H1 (cell line): ENCODE results near the gene SLC38A1. TPM values are rescaled to one million over a fixed set of nuclear protein-coding genes. Genes with fewer than 3 reads are reported as not detected.

Experiments
- CTCF ChIA-PET: fragments of 300-600 bp; sonication (Branson Sonifier 250); formaldehyde crosslinking; loops from one replicate; lab custom pipeline; 2021; ENCODE audit not compliant: partially characterized antibody; lab: Charles Lee
- POLR2A ChIA-PET: fragments of 300-600 bp; sonication (Branson Sonifier 250); formaldehyde crosslinking; loops from one replicate; lab custom pipeline; 2021; ENCODE audit warnings: inconsistent platforms; ENCODE audit not compliant: partially characterized antibody; lab: Charles Lee
- DNase-seq, 2 experiments: peaks; one replicate each; pipeline versions ENCODE4 v3.0.0 to v3.0.0-alpha.2; 2010 to 2022; ENCODE audit warnings: low spot score in 2 of 2, low read depth in 1 of 2, mixed read lengths in 1 of 2
- FAIRE-seq: peaks from 2 replicates; lab custom pipeline; 2011; peaks lifted over from hg19 to GRCh38; lab: Jason Lieb, UNC
- H2AFZ ChIP-seq: 2 replicates; pipeline ENCODE4 v1.8.1; 2012; ENCODE audit warnings: low read length, inconsistent platforms
- H2AK5ac ChIP-seq: 2 replicates; pipeline ENCODE4 v1.6.1; 2013; ENCODE audit warnings: low read depth, low read length
- H2BK120ac ChIP-seq: replicated peaks from 2 replicates; pipeline ENCODE3; 2013; ENCODE audit warnings: low read depth, low read length, inconsistent platforms
- H2BK12ac ChIP-seq: 2 replicates; pipeline ENCODE4 v1.6.1; 2013; ENCODE audit warnings: low read depth, low read length
- H2BK15ac ChIP-seq: 2 replicates; pipeline ENCODE4 v1.6.1; 2013; ENCODE audit warnings: low read length
- H2BK20ac ChIP-seq: 2 replicates; pipeline ENCODE4 v1.6.1; 2013; ENCODE audit warnings: low read length
- H2BK5ac ChIP-seq: 2 replicates; pipeline ENCODE4 v1.6.1; 2013; ENCODE audit warnings: low read depth, low read length
- H3K14ac ChIP-seq: 2 replicates; pipeline ENCODE4 v1.6.1; 2013; ENCODE audit warnings: inconsistent platforms; ENCODE audit not compliant: insufficient read length
- H3K18ac ChIP-seq: 2 replicates; pipeline ENCODE4 v1.6.1; 2013; ENCODE audit warnings: low read length; ENCODE audit errors: extremely low read depth
- H3K23ac ChIP-seq: 2 replicates; pipeline ENCODE4 v1.6.1; 2013; ENCODE audit warnings: inconsistent platforms; ENCODE audit not compliant: insufficient read length
- H3K23me2 ChIP-seq: 2 replicates; pipeline ENCODE4 v1.6.1; 2013; ENCODE audit warnings: low read depth, low read length
- H3K27ac ChIP-seq: 2 replicates; pipeline ENCODE4 v1.6.1; 2011; ENCODE audit warnings: low read depth, low read length, inconsistent platforms
- H3K27me3 ChIP-seq, 4 experiments: replicated peaks in 1 of 4; 1 replicate in 1 of 4; 2 replicates in 3 of 4; pipeline versions ENCODE4 v1.6.1 to v1.8.1; 2011 to 2013; ENCODE audit warnings: low read length in 3 of 4, mild to moderate bottlenecking in 3 of 4, inconsistent platforms in 2 of 4, mixed read lengths in 2 of 4, moderate library complexity in 1 of 4; ENCODE audit not compliant: control insufficient read depth in 3 of 4, insufficient read depth in 3 of 4; ENCODE audit errors: extremely low read depth in 1 of 4
- H3K36me3 ChIP-seq, 4 experiments: 2 replicates each; pipeline versions ENCODE4 v1.6.1 to v1.8.1; 2011 to 2013; ENCODE audit warnings: mild to moderate bottlenecking in 4 of 4, low read length in 3 of 4, moderate library complexity in 2 of 4, control low read depth in 1 of 4, inconsistent platforms in 1 of 4; ENCODE audit not compliant: insufficient read depth in 4 of 4, control insufficient read depth in 2 of 4
- H3K4ac ChIP-seq: replicated peaks from 2 replicates; pipeline ENCODE3; 2013; ENCODE audit warnings: low read length, low read depth, mixed read lengths, inconsistent platforms; ENCODE audit not compliant: insufficient read length
- H3K4me1 ChIP-seq, 4 experiments: replicated peaks in 1 of 4; 1 replicate in 1 of 4; 2 replicates in 3 of 4; pipeline versions ENCODE4 v1.6.1 to v1.8.1; 2011 to 2013; ENCODE audit warnings: low read length in 3 of 4, inconsistent platforms in 2 of 4, mixed read lengths in 1 of 4; ENCODE audit not compliant: insufficient read depth in 4 of 4, control insufficient read depth in 3 of 4
- H3K4me2 ChIP-seq, 2 experiments: 2 replicates each; pipeline versions ENCODE4 v1.6.1 to v1.8.1; 2011 to 2013; ENCODE audit warnings: low read depth in 2 of 2, low read length in 2 of 2, control low read depth in 1 of 2, inconsistent platforms in 1 of 2, mild to moderate bottlenecking in 1 of 2; ENCODE audit not compliant: insufficient read depth in 1 of 2
- H3K4me3 ChIP-seq, 4 experiments: fragments of 200-600, 300-600 bp in 1 of 4; sonication (generic), shearing (Covaris generic), sonication (Bioruptor Twin) in 1 of 4; 2 replicates each; pipeline versions ENCODE4 v1.5.1 to v1.8.1; 2011 to 2016; ENCODE audit warnings: low read length in 4 of 4, low read depth in 3 of 4, control low read depth in 2 of 4, inconsistent platforms in 2 of 4, mild to moderate bottlenecking in 2 of 4, mixed read lengths in 1 of 4, moderate library complexity in 1 of 4; ENCODE audit not compliant: insufficient read depth in 2 of 4; ENCODE audit errors: extremely low read depth in 1 of 4
- H3K56ac ChIP-seq: replicated peaks from 2 replicates; pipeline ENCODE3; 2013; ENCODE audit warnings: low read depth, mild to moderate bottlenecking, mixed read lengths, low read length, inconsistent platforms; ENCODE audit not compliant: insufficient read length
- H3K79me1 ChIP-seq: 2 replicates; pipeline ENCODE4 v1.6.1; 2013; ENCODE audit warnings: low read depth, low read length, control low read depth
- H3K79me2 ChIP-seq, 2 experiments: 2 replicates each; pipeline versions ENCODE4 v1.6.1 to v1.8.1; 2012 to 2013; ENCODE audit warnings: low read length in 2 of 2, mild to moderate bottlenecking in 2 of 2, inconsistent platforms in 1 of 2; ENCODE audit not compliant: insufficient read depth in 2 of 2, control insufficient read depth in 1 of 2
- H3K9ac ChIP-seq, 4 experiments: replicated peaks in 1 of 4; 1 replicate in 1 of 4; 2 replicates in 3 of 4; pipeline versions ENCODE4 v1.6.1 to v1.8.1; 2011 to 2013; ENCODE audit warnings: low read depth in 3 of 4, low read length in 3 of 4, control low read depth in 2 of 4, mild to moderate bottlenecking in 2 of 4, moderate library complexity in 2 of 4, inconsistent platforms in 1 of 4; ENCODE audit errors: extremely low read depth in 1 of 4
- H3K9me3 ChIP-seq, 2 experiments: 2 replicates each; pipeline versions ENCODE4 v1.6.1 to v1.8.1; 2012 to 2013; ENCODE audit warnings: mild to moderate bottlenecking in 2 of 2, moderate library complexity in 2 of 2, control low read depth in 1 of 2, inconsistent platforms in 1 of 2, low read depth in 1 of 2, low read length in 1 of 2, mixed read lengths in 1 of 2; ENCODE audit not compliant: insufficient read depth in 2 of 2
- H4K20me1 ChIP-seq, 2 experiments: replicated peaks in 1 of 2; 2 replicates each; pipeline versions ENCODE3 to v1.8.1; 2011 to 2013; ENCODE audit warnings: inconsistent platforms in 2 of 2, low read length in 2 of 2, mild to moderate bottlenecking in 1 of 2; ENCODE audit not compliant: insufficient read depth in 2 of 2, control insufficient read depth in 1 of 2
- H4K5ac ChIP-seq: 2 replicates; pipeline ENCODE4 v1.6.1; 2013; ENCODE audit warnings: low read length, low read depth, mixed read lengths, inconsistent platforms; ENCODE audit not compliant: insufficient read length
- H4K8ac ChIP-seq: 2 replicates; pipeline ENCODE4 v1.8.0; 2013; ENCODE audit warnings: mild to moderate bottlenecking, moderate library complexity, low read length, inconsistent platforms; ENCODE audit not compliant: insufficient read depth; ENCODE audit errors: extremely low read depth
- H4K91ac ChIP-seq: replicated peaks from 2 replicates; pipeline ENCODE3; 2013; ENCODE audit warnings: low read length, mixed read lengths, inconsistent platforms; ENCODE audit not compliant: insufficient read length
- CBX8 ChIP-seq: fragments of 300-800, 300-1000 bp; sonication (generic); IDR thresholded peaks from 2 replicates; pipeline ENCODE4 v1.7.1; 2016; ENCODE audit warnings: low read depth, low read length, borderline replicate concordance
- CREB1 ChIP-seq: IDR thresholded peaks from 2 replicates; pipeline ENCODE4 v1.6.1; 2012; ENCODE audit warnings: inconsistent platforms
- EP300 ChIP-seq, 2 experiments: IDR thresholded peaks; 1 replicate in 1 of 2; 2 replicates in 1 of 2; pipeline ENCODE4 v1.6.1; 2011 to 2012; ENCODE audit warnings: low read depth in 2 of 2, low read length in 2 of 2, mild to moderate bottlenecking in 2 of 2, borderline replicate concordance in 1 of 2, inconsistent platforms in 1 of 2, moderate library complexity in 1 of 2
- FOSL1 ChIP-seq: IDR thresholded peaks from 2 replicates; pipeline ENCODE4 v1.6.1; 2011; ENCODE audit warnings: mild to moderate bottlenecking, low read depth, low read length, moderate library complexity; ENCODE audit not compliant: insufficient read depth
- KDM1A ChIP-seq: fragments of 200-600, 300-600 bp; sonication (generic); IDR thresholded peaks from 2 replicates; pipeline ENCODE4 v1.7.1; 2016; ENCODE audit warnings: mild to moderate bottlenecking, low read length, borderline replicate concordance
- RAD21 ChIP-seq, 2 experiments: IDR thresholded peaks in 1 of 2; conservative IDR thresholded peaks in 1 of 2; 2 replicates each; pipeline ENCODE4 v1.6.1; 2011; ENCODE audit warnings: low read depth in 2 of 2, low read length in 2 of 2, improper control_type of control experiment in 1 of 2, inconsistent platforms in 1 of 2, mild to moderate bottlenecking in 1 of 2, moderate library complexity in 1 of 2
- RXRA ChIP-seq: IDR thresholded peaks from 2 replicates; pipeline ENCODE4 v1.6.1; 2011; ENCODE audit warnings: low read depth, mild to moderate bottlenecking, low read length, moderate library complexity; ENCODE audit not compliant: insufficient read depth
- TAF7 ChIP-seq: optimal IDR thresholded peaks from 2 replicates; pipeline ENCODE3; 2011; ENCODE audit warnings: low read depth, mild to moderate bottlenecking, inconsistent platforms, low read length, moderate library complexity, borderline replicate concordance
- WGBS, 2 experiments: shearing (Covaris generic) in 1 of 2; methylation state at CpG; one replicate each; pipeline versions ENCODE4 v1.1.6 to v1.1.7; 2013 to 2015; ENCODE audit warnings: low lambda C conversion rate in 2 of 2, mixed read lengths in 2 of 2, inconsistent platforms in 1 of 2, low coverage in 1 of 2, missing lambda C conversion rate in 1 of 2; ENCODE audit not compliant: insufficient replicate concordance in 2 of 2, insufficient coverage in 1 of 2, insufficient read length in 1 of 2; ENCODE audit errors: extremely low coverage in 1 of 2, missing lambda C conversion rate in 1 of 2; 5-methylcytosine and 5-hydroxymethylcytosine counted together
- polyA plus RNA-seq, 7 experiments: library from polyadenylated mRNA; depleted of rRNA in 3 of 7; stranded (reverse) in 5 of 7; unstranded in 2 of 7; fragments of >200 nt in 5 of 7; fragments of 200-250 nt in 2 of 7; gene quantifications; 1 replicate in 5 of 7; 2 replicates in 1 of 7; 4 replicates in 1 of 7; pipeline versions ENCODE4 v1.2.1 to v1.2.3, GENCODE V29; 2011 to 2013; ENCODE audit warnings: missing spikeins in 2 of 7, mixed read lengths in 2 of 7
- total RNA-seq: library from RNA; stranded (reverse); fragmentation: NEBNext Ultra II Directional; extraction: Animal tissue kit (Norgen Biotek cat#: 25700); gene quantifications from 2 replicates; pipeline ENCODE4 v1.2.1, GENCODE V29; 2021
- TF ChIP-seq, protein P1 (sequence below), 3 experiments: IDR thresholded peaks; 1 replicate in 2 of 3; 2 replicates in 1 of 3; pipeline versions ENCODE4 v1.5.1 to v1.6.1; 2011; ENCODE audit warnings: low read length in 3 of 3, mild to moderate bottlenecking in 3 of 3, inconsistent platforms in 2 of 3, low read depth in 1 of 3, moderate library complexity in 1 of 3; ENCODE audit not compliant: insufficient read depth in 1 of 3; ENCODE audit errors: control extremely low read depth in 1 of 3

Gene SLC38A1
- total and polyA plus RNA-seq, 2 of the 8 experiments (the other 6 are each of a cell fraction or from before 2014, with no cell fraction given): 83.4 to 242 TPM

DNA sequence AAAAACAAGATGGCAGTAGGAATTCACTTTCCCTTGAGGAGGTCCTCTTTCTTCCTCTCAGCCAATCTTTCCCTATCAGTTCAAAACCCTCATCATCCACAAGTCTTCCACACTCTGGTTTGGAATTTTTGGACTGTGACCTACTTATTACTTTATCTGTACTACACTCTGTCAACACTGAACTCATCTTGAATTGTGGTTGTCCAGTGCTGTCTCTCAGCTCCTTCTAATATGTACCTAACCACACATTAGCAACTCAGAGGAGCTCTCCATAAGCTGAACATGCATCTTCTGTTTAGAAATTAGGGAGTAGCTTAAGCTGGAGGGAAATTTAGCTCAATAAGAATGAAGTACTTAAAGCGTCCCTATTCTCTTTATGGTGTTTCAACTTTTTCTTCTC, 34.8 kb downstream of the SLC38A1 start:
- ChIA-PET POLR2A (interaction anchor here (0.9 to 4.1 kb wide), 5 partner anchors 12 to 35 kb away, joined by 3 to 17 read pairs (median 5); partner anchors contain the start of gene SLC38A1), CTCF (interaction anchor here (1.2 to 1.3 kb wide), 2 partner anchors 34 to 109 kb away, joined by 3 to 4 read pairs; partner anchors contain the start of gene SLC38A1)
- Histone ChIP-seq H4K20me1 (peaks cover 4 to 15% of the 10 kb centered on the region in 2 experiments), H3K23ac (no peak overlapping the region), H3K9me3 (no peaks in the 10 kb centered on the region), H4K8ac (no peak overlapping the region), H3K36me3 (peaks cover 4 to 73% (median 30%) of the 10 kb centered on the region in 4 experiments; a peak in 6 of 8 replicates), H3K4me1 (no peaks in the 10 kb centered on the region), H3K4me2 (no peak overlapping the region), H2BK120ac (no peak overlapping the region), H3K4ac (no peak overlapping the region), H3K79me1 (peaks cover 6% of the 10 kb centered on the region; the same call in 1 of the 2 replicates), H3K18ac (no peak overlapping the region), H3K27me3 (no peaks in the 10 kb centered on the region), H2AFZ (no peak overlapping the region), H3K56ac (no peak overlapping the region), H2AK5ac (no peak overlapping the region), H3K9ac (no peak overlapping the region), H4K91ac (no peak overlapping the region), H3K4me3 (no peak overlapping the region), H2BK12ac (no peak overlapping the region), H3K14ac (no peak overlapping the region), H3K79me2 (peaks cover 3 to 96% of the 10 kb centered on the region in 2 experiments; a peak in 3 of 4 replicates), H2BK20ac (no peak overlapping the region), H4K5ac (no peak overlapping the region), H3K23me2 (no peaks in the 10 kb centered on the region), H2BK15ac (no peak overlapping the region), H2BK5ac (no peak overlapping the region), H3K27ac (no peak overlapping the region; the same call in 1 of the 2 replicates)
- WGBS, 2 experiments: 92% methylated on average over 1 of the region's 1 CpG; no CpG with 5 or more reads in 1 of the 2 experiments
- FAIRE-seq (no peak), DNase-seq (no peak)
- TF ChIP-seq EP300 (IDR thresholded peaks at IDR 0.05; ENCODE audit: borderline replicate concordance in 1 of 2, low read depth in 2 of 2, low read length in 2 of 2) (no peak), KDM1A (no peak), RAD21 (IDR thresholded peaks at IDR 0.05 in 1 of 2, conservative IDR thresholded peaks at IDR 0.05 in 1 of 2; ENCODE audit: low read depth in 2 of 2, low read length in 2 of 2) (no peak), CREB1 (no peak), RXRA (no peak), CBX8 (no peak), FOSL1 (no peak), TAF7 (no peak)
- TF ChIP-seq, protein P1, sequence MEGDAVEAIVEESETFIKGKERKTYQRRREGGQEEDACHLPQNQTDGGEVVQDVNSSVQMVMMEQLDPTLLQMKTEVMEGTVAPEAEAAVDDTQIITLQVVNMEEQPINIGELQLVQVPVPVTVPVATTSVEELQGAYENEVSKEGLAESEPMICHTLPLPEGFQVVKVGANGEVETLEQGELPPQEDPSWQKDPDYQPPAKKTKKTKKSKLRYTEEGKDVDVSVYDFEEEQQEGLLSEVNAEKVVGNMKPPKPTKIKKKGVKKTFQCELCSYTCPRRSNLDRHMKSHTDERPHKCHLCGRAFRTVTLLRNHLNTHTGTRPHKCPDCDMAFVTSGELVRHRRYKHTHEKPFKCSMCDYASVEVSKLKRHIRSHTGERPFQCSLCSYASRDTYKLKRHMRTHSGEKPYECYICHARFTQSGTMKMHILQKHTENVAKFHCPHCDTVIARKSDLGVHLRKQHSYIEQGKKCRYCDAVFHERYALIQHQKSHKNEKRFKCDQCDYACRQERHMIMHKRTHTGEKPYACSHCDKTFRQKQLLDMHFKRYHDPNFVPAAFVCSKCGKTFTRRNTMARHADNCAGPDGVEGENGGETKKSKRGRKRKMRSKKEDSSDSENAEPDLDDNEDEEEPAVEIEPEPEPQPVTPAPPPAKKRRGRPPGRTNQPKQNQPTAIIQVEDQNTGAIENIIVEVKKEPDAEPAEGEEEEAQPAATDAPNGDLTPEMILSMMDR (IDR thresholded peaks at IDR 0.05; ENCODE audit: control extremely low read depth in 1 of 3, insufficient read depth in 1 of 3, low read depth in 1 of 3, low read length in 3 of 3): no peak
